Activated CD8-positive, alpha-beta memory T cell treated with anti-CD3 and anti-CD28 coated beads for 1 hour (primary cell): ENCODE data around the gene AIG1.
"Not testable (repeated sequence)": the region's sequence is repeated elsewhere in the genome, so short reads cannot be mapped to it uniquely, and the experiment has no call there.

Experiments
- DNase-seq, 2 donors: peaks; one replicate each; pipeline ENCODE4 v3.0.0-alpha.2; 2020; ENCODE audit warnings: low read depth in 1 of 2; ENCODE audit errors: extremely low read depth in 1 of 2

AIG1 gene

GRCh38 chr6:143160439-143161220 is 99.9 kb downstream of the AIG1 start:
- no peak for DNase-seq

GRCh38 chr6:143163621-143164020 is 102.9 kb downstream of the AIG1 start:
- DNase-seq, result no peak

- DNase-seq, result no peak
These were observed 103.9 kb downstream of the AIG1 start for GRCh38 chr6:143164565-143165105.

- no peak for DNase-seq
These were observed 104.7 kb downstream of the AIG1 start for GRCh38 chr6:143165315-143165855.

DNA sequence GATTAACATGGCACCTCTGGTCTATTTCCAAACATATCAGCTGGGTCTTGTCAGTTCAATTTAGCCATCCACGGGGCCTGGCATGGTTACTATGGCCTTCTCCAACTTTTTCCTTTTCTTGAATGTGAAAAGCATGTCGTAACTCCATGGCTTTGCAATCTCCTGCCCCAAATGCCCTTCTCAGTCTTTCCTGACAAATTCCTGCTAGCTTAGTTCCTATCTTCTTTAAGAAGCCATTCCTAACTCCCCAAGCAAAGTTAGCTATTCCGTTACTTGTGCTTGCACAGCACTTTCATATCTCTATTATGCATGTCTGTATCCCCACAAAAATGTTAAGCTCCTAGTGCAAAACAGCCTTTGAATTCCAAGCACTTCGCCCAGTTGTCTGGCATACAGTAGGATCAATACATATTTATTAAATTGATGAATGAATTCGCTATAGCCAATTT is 105.6 kb downstream of the AIG1 start:
- DNase-seq, result no peak

- no peak for DNase-seq
These were observed 106.5 kb downstream of the AIG1 start for GRCh38 chr6:143167224-143167623.

DNA sequence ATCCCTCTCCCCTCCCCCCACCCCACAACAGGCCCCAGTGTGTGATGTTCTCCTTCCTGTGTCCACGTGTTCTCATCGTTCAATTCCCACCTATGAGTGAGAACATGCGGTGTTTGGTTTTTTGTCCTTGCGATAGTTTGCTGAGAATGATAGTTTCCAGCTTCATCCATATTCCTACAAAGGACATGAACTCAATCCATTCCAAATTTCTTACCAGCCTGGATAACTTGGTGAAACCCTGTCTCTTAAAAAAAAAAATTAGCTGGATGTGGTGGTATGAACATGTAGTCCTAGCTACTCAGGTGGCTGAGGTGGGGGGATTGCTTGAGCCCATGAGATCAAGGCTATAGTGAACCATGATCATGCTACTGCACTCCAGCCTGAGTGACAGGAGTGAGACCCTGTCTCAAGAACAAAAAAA is 107.7 kb downstream of the AIG1 start:
- DNase-seq, result not testable (repeated sequence)

DNA sequence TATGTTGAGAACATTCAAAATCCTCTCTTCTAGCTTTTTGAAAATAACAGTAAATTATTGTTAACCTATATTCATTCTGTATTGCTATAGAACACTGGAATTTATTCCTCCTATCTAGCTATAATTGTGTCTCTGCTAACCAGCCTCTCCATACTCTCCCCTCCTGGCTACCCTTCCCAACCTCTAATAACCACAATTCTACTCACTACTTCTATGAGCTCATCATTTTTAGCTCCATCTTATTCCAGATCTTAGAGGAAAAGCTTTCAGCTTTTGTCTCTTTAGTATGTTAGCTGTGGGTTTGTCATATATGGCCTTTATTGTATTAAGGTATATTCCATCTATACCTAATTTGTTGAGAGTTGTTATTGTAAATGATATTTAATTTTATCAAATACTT is 108.8 kb downstream of the AIG1 start:
- no peak for DNase-seq

- no peak for DNase-seq
These were observed 113.8 kb downstream of the AIG1 start for GRCh38 chr6:143174516-143174915.

DNA sequence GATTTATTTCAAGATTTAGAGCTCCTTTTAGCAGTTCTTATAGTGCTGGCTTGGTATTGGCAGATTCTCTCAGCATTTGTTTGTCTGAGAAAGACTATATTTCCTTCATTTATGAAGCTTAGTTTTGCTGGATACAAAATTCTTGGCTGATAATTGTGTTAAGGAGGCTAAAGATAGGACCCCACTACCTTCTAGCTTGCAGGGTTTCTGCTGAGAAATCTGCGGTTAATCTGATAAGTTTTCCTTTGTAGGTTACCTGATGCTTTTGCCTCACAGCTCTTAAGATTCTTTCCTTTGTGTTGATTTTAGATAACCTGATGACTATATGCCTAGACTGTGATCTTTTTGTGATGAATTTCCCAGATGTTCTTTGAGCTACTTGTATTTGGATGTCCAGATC is 114.3 kb downstream of the AIG1 start:
- DNase-seq, result no peak

- no peak for DNase-seq
These were observed 115.7 kb downstream of the AIG1 start for GRCh38 chr6:143176090-143177021.

DNA sequence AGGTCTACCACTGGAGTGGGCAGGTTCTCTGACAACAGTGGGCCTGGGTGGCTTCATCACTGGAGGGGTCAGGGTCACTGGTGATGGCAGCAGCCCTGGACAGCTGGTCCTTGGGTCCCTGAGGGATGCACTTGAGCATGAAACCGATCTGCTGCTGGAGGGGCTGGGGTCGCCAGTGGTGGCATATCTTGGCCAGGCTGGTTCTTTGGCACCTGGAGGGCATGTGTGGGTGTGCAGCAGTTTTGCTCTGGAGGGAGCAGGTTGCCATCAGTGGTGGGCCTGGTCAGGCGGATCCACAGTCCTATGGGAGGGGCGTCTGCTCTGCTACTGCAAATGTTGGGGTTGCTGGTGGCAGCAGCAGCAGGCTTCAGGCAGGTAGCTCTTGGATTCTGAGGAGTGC is 117.0 kb downstream of the AIG1 start:
- no peak for DNase-seq

DNA sequence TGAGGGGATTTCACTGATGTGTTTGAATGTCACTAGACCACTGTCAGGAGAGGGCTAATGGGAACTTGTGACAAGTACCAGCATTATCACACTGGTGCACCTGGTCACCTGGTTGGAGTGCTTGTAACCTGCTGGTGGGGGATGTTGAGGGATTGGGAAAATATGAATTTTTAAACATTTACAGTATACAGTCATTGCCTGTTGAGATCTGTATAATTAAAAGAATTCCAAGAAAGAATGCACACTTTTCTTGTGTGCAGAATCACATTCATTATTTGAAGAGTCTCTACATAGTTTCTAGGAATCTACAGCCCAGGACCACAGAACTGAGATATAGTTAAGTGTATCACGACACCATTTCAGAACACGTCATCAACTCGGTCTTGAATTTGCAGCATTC is 118.4 kb downstream of the AIG1 start:
- DNase-seq, result no peak

- DNase-seq, result no peak
These were observed 119.4 kb downstream of the AIG1 start for GRCh38 chr6:143179901-143180612.

- DNase-seq, result no peak
These were observed 120.1 kb downstream of the AIG1 start for GRCh38 chr6:143180826-143181225.

DNA sequence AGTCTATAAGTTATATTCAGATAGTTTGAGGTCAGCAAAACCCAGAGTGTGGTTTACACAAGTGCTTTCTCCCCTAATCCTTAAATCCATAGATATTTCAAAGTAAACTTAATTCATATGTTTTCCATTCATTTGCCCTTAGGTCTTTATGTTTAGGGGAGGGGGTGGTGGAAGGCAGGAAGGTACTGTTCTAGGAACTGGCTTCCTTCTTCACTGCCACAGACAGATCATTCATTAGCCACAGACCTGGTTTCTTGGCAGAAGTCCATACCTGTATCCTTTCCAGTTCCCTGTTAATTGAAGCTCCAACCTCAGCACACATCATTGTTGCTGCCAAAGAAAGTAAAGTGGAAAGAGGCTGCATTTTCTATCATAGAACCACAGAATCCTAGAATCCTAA is 123.0 kb downstream of the AIG1 start:
- no peak for DNase-seq

GRCh38 chr6:143185288-143185687 is 124.6 kb downstream of the AIG1 start:
- no peak for DNase-seq

DNA sequence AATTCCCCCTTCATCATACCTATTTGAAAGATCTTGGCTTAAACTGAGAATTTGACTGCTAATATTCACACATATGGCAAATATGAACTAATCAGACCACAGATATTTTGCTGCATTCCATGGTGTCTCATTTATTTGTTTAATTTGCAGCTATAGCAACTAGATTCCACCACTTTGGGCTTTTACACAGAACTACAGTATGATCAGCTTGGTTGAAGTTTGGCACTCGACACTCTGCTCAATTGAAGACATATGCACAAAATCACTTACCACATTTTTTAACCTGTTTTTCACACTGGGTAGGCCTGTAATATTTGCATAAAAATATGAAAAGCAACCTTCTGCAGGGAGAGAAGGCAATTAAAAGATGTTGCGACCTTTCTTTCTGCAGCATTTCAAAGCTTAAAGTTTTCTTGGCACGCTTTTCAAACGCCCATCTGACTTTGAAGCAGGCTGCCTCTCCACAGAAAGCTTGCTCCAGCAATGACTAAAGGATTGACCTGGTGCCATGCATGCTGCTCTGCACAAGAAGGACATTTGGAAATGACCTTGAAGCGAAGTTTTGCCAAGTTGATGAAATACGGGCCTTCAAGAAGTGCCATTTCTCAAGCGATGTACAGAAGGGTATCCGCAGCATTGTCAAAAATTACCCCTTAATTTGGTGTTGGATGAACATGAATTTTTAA is 126.7 kb downstream of the AIG1 start:
- no peak for DNase-seq

- DNase-seq, result no peak
These were observed 127.6 kb downstream of the AIG1 start for GRCh38 chr6:143188292-143188691.

- no peak for DNase-seq
These were observed 130.7 kb downstream of the AIG1 start for GRCh38 chr6:143191361-143191760.
